GM12891 (cell line): ENCODE data around the gene RASGRF2.

Source experiments
- DNase-seq: peaks from one replicate; pipeline ENCODE4 v3.0.0; 2011; ENCODE audit warnings: low spot score; ENCODE audit not compliant: insufficient read length
- FAIRE-seq: peaks from 2 replicates; lab custom pipeline; 2011; peaks lifted over from hg19 to GRCh38; lab: Jason Lieb, UNC
- PAX5 ChIP-seq: IDR thresholded peaks from 2 replicates; pipeline ENCODE4 v1.6.1; 2011; ENCODE audit warnings: low read length, moderate library complexity, mild to moderate bottlenecking; ENCODE audit not compliant: insufficient read depth, severe bottlenecking
- POLR2A ChIP-seq: IDR thresholded peaks from 2 replicates; pipeline ENCODE4 v1.6.1; 2011; ENCODE audit warnings: low read depth, low read length, control low read depth
- POLR2AphosphoS5 ChIP-seq: IDR thresholded peaks from 2 replicates; pipeline ENCODE4 v1.6.1; 2011; ENCODE audit warnings: low read depth, low read length, control low read depth
- POU2F2 ChIP-seq: IDR thresholded peaks from 2 replicates; pipeline ENCODE4 v1.6.1; 2011; ENCODE audit warnings: low read depth, mild to moderate bottlenecking, control low read depth, low read length, moderate library complexity
- SPI1 ChIP-seq: IDR thresholded peaks from 2 replicates; pipeline ENCODE4 v1.6.1; 2011; ENCODE audit warnings: low read depth, low read length, control low read depth
- TAF1 ChIP-seq: IDR thresholded peaks from 2 replicates; pipeline ENCODE4 v1.6.1; 2011; ENCODE audit warnings: low read depth, low read length, control low read depth

Gene RASGRF2

DNA sequence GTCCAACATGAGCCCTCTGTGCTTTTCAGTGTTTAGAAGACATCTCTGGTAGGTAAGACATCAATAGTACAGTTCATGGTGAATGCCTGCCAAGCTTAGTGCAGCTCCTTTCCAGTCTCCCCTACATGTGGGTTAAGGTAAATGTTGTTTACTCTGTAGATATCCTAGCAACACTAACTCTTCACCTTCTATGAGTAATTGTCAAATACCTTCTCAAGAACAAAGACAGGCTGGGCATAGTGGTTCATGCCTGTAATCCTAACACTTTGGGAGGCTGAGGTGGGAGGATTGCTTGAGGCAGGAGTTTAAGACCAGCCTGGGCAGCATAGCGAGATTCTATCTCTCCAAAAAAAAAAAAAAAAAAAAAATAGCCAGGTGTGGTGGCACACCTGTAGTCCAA is 18.7 kb upstream of the RASGRF2 start:
- TF ChIP-seq SPI1: no peak
- TF ChIP-seq TAF1: no peak
- no peak for TF ChIP-seq PAX5
- TF ChIP-seq POLR2A: no peak
- TF ChIP-seq POLR2AphosphoS5: no peak
- TF ChIP-seq POU2F2: no peak
- FAIRE-seq: no peak
- DNase-seq: no peak

DNA sequence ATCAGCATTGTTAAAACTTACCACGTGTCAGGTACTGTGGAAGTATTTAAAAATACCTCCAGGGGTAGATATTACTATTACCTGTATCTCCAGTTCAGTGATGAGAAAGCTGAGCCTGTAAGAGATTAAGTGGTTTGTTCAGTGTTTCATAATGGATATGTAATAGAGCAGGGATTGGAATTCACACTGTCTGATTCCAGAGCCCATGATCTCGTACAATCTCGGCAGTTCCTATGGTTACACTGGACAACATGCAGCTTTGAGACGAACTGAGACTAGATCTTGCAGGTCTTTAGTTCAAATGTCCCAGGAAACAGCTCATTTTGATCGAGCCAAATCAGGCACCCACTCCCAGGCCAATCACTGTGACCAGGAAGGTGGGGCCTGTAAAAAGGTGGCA is 8.8 kb upstream of the RASGRF2 start:
- DNase-seq: no peak
- TF ChIP-seq POLR2A: no peak
- no peak for TF ChIP-seq SPI1
- TF ChIP-seq POU2F2: no peak
- TF ChIP-seq PAX5: no peak
- no peak for FAIRE-seq

DNA sequence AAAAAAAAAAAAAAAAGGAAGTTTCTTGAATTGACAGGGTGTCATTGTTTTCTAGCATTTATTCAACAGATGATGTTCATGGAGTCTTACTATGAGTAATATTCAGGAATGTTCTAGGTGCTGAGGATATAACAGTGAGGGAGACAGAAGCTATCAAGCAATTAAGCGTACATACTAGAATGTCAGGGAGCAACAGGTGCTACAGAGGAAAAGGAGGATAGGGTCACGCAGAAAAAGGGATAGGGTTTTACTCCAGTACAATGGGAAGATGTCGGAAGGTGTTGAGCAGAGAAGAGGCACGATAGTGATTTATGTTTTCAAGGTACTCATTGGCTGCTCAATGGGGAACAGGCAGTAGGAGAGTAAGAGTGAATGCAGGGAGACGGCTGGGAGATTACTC is 6.6 kb upstream of the RASGRF2 start:
- FAIRE-seq (no peak), DNase-seq (no peak)
- TF ChIP-seq POLR2AphosphoS5 (no peak), SPI1 (no peak), TAF1 (no peak), PAX5 (no peak), POLR2A (no peak), POU2F2 (no peak)

DNA sequence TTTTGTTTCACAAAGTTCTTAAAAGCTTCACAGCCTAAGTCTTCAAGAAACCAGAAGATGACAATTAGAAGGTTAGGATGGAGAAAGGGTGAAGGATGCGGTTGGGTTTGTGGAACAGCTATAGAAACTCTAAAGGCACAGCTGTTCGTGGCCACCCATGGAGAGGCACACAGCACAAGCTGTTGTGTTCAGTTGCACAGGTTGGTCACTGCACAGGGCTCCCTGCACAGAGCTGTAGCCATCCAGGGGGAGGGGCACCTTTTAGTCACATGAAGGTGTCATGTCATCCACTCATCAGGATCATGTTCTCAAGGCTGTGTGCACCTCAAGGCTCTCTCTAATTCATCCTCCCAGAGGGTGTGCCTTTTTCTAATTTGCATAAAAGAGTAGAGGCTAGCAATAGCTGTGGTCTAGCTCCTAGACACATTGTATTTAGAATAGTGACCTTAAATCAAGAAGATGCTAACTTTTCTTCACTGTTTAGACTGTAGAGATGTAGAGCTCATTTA is 5.0 kb upstream of the RASGRF2 start:
- no peak for FAIRE-seq
- no peak for TF ChIP-seq SPI1
- TF ChIP-seq POLR2A: no peak
- no peak for TF ChIP-seq TAF1
- TF ChIP-seq POU2F2: no peak
- TF ChIP-seq PAX5: no peak
- TF ChIP-seq POLR2AphosphoS5: no peak
- DNase-seq: no peak

DNA sequence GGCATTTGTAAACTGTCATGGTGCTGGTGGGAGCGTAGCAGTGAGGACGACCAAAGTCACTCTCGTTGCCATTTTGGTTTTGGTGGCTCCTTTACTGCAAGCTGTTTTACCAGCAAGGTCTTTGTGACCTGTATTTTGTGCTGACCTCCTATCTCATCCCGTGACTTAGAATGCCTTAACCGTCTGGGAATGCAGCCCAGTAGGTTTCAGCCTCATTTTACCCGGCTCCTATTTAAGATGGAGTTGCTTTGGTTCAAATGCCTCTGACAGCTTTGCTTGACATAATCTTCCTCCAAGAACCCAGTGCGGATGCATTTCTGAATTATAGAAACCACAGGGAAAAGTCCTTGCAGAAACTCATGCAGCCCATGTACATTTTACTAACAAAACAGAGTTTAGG is 3.9 kb upstream of the RASGRF2 start:
- DNase-seq (no peak), FAIRE-seq (no peak)
- TF ChIP-seq POLR2A (no peak), POU2F2 (no peak), POLR2AphosphoS5 (no peak), SPI1 (no peak), PAX5 (no peak), TAF1 (no peak)

DNA sequence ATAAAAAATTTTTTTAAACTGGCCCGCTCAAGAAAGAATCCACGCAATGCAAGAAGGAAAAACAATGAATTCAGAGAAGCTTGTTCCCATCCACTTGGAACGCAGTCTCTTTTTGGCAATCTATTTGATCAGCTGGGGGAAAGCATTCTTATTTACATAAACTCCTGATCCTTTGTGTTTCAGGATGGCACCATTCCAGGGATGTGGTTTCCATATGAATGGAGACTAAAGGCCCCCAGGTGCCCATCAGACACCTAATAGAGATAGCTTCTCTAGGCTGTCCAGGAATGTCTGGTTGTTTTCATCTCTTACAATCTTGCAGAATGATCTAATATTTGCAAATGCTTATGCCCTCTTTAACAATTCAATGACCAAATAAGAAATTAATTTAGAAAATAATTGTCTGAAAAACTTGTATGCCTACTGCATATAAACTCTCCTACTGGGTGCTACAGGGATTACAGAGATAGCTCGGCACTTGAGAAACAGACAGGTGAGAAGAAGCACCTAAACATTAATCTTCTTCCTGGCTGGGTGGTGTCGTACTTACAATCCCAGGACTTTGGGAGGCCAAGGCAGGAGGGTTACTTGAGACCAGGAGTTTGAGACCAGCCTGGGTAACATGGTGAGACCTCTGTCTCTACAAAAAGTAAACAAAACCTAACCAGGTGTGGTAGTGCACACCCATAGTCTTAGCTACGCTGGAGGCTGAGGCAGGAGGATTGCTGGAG is 3.0 kb upstream of the RASGRF2 start:
- TF ChIP-seq POU2F2: no peak
- DNase-seq (no peak), FAIRE-seq (no peak)

DNA sequence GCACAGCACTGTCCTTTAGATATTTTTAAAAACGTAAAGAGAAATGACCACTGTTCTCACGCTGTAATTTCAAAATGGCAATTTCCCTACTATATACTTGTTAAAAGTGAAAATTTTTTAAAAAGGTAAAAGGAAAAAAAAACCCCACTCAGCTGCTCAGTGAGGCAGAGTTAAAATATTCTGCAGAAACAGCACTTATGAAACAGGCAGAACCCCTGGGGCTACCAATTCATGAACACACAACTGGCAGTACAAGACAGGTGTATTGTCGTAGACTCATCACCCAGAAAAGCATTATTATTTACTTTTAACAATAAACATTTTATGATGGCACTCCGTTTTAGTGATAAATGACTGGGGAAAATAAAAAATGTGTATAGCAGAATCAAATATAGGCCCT is 1.5 kb upstream of the RASGRF2 start:
- no peak for TF ChIP-seq POLR2AphosphoS5
- no peak for TF ChIP-seq POLR2A
- TF ChIP-seq POU2F2: no peak
- no peak for TF ChIP-seq TAF1
- no peak for TF ChIP-seq SPI1
- no peak for TF ChIP-seq PAX5
- DNase-seq: no peak
- FAIRE-seq: no peak

DNA sequence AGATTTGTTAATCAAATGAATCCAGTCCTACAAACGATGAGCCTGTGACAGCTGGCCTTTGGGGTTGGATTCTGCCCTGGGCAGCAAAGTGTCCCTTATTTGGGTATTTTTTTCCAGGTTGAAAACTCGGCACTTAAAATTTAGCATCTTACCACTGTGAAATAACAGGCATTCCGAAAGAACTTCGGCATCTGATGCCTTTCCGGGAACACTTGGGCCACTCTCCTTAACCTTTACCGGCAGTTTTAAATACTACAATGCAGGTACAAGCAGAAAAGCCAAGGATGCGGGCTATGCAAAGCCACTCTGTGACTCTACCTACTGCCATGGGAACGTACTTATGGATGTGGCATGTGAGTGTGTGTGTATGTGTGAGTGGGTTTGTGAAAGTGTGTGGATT is 1.0 kb upstream of the RASGRF2 start:
- no peak for DNase-seq
- FAIRE-seq: no peak
- TF ChIP-seq POLR2A (no peak), TAF1 (no peak), POU2F2 (no peak), PAX5 (no peak), SPI1 (no peak), POLR2AphosphoS5 (no peak)

DNA sequence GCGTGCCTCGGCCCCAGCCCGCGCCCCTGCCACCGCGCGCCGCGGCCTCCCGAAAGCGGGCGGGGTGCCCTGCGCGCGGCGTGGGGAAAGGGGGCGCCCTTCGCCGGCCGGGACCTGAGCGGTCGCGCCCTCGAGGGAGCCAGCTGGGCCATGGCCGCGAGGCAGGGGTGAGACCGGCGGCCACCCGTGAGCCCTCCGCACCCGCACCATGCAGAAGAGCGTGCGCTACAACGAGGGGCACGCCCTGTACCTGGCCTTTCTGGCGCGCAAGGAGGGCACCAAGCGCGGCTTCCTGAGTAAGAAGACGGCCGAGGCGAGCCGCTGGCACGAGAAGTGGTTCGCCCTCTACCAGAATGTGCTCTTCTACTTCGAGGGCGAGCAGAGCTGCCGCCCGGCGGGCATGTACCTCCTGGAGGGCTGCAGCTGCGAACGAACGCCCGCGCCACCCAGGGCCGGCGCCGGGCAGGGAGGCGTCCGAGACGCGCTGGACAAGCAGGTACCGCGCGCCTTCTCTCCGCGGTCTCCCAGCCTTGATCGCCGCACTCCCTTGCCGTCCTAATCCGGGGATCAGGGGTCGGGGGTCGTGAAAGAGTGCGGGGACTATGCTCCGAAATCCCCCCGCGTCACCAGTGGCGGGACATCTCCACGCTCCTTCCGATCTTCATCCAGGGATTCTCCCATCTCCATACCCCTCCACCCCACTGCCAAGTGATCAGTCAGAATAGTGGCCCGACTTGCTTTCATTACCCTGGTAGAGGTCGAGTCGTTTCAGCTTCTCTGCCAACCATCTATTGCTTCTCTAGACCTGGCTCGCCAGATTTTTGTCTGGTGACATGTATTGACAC is 590 bp downstream of the RASGRF2 start:
- DNase-seq: peak; percentile 29
- no peak for FAIRE-seq
- TF ChIP-seq TAF1 (no peak), SPI1 (no peak), POU2F2 (no peak), POLR2A (no peak), POLR2AphosphoS5 (no peak), PAX5 (no peak)
